ENCODE results near the gene ZNF664. TPM values are rescaled to one million over a fixed set of nuclear protein-coding genes. Genes with fewer than 3 reads are reported as not detected.

ZNF664 gene
- total RNA-seq, 4 donors from 2014 or later: 23.1 to 97.1 (median 52.1) TPM

- Histone ChIP-seq H3K27ac (no peak overlapping the region), H3K4me1 (no peaks in the 10 kb centered on the region), H3K27me3 (no peaks in the 10 kb centered on the region), H3K36me3 (no peaks in the 10 kb centered on the region), H3K4me3 (no peak overlapping the region), H3K9me3 (no peaks in the 10 kb centered on the region)
- no peak for DNase-seq
- intact Hi-C loops (cut with DNase I; ENCODE audit: low total_unique reads): no loop called here
- TF ChIP-seq CTCF (IDR thresholded peaks at IDR 0.05) (no peak), POLR2A (IDR thresholded peaks at IDR 0.05) (no peak)
Measured at GRCh38 chr12:124006846-124007713, 34.1 kb downstream of the ZNF664 start.

GRCh38 chr12:124007826-124008570 lies 35.0 kb downstream of the ZNF664 start:
- TF ChIP-seq POLR2A (IDR thresholded peaks at IDR 0.05) (no peak), CTCF (IDR thresholded peaks at IDR 0.05) (no peak)
- DNase-seq: no peak
- Histone ChIP-seq H3K4me3 (no peak overlapping the region), H3K36me3 (no peaks in the 10 kb centered on the region), H3K9me3 (no peaks in the 10 kb centered on the region), H3K27me3 (no peaks in the 10 kb centered on the region), H3K27ac (no peak overlapping the region), H3K4me1 (no peaks in the 10 kb centered on the region)
- intact Hi-C loops (cut with DNase I; ENCODE audit: low total_unique reads): no loop called here

- no peaks in the 10 kb centered on the region for H3K4me1 ChIP-seq
- TF ChIP-seq POLR2A (IDR thresholded peaks at IDR 0.05) (no peak), CTCF (IDR thresholded peaks at IDR 0.05) (no peak)
- H3K27ac ChIP-seq: no peak overlapping the region
- no peaks in the 10 kb centered on the region for H3K9me3 ChIP-seq
- no peak overlapping the region for H3K4me3 ChIP-seq
- intact Hi-C loops (cut with DNase I; ENCODE audit: low total_unique reads): no loop called here
- no peaks in the 10 kb centered on the region for H3K27me3 ChIP-seq
- H3K36me3 ChIP-seq: no peaks in the 10 kb centered on the region
- no peak for DNase-seq
Measured at GRCh38 chr12:124008595-124008994, 35.6 kb downstream of the ZNF664 start.

GRCh38 chr12:124009781-124010180 lies 36.8 kb downstream of the ZNF664 start:
- TF ChIP-seq CTCF (IDR thresholded peaks at IDR 0.05) (no peak), POLR2A (IDR thresholded peaks at IDR 0.05) (no peak)
- H3K27ac ChIP-seq: no peak overlapping the region
- no peaks in the 10 kb centered on the region for H3K4me1 ChIP-seq
- DNase-seq: no peak
- no peaks in the 10 kb centered on the region for H3K27me3 ChIP-seq
- no peak overlapping the region for H3K4me3 ChIP-seq
- H3K9me3 ChIP-seq: no peaks in the 10 kb centered on the region
- intact Hi-C loops (cut with DNase I; ENCODE audit: low total_unique reads): no loop called here
- H3K36me3 ChIP-seq: no peaks in the 10 kb centered on the region

- H3K9me3 ChIP-seq: no peaks in the 10 kb centered on the region
- H3K27ac ChIP-seq: no peak overlapping the region
- H3K36me3 ChIP-seq: no peaks in the 10 kb centered on the region
- no peaks in the 10 kb centered on the region for H3K4me1 ChIP-seq
- intact Hi-C loops (cut with DNase I; ENCODE audit: low total_unique reads): no loop called here
- no peak for DNase-seq
- TF ChIP-seq CTCF (IDR thresholded peaks at IDR 0.05) (no peak), POLR2A (IDR thresholded peaks at IDR 0.05) (no peak)
- no peaks in the 10 kb centered on the region for H3K27me3 ChIP-seq
- no peak overlapping the region for H3K4me3 ChIP-seq
Measured at GRCh38 chr12:124010687-124011086, 37.7 kb downstream of the ZNF664 start.
